Ectodermal cell (in vitro differentiated cells): Measurements from ENCODE around the gene SMOC2.

ENCODE experiments used
- H3K27ac ChIP-seq: 2 replicates; pipeline ENCODE4 v1.7.0; 2013; ENCODE audit warnings: mild to moderate bottlenecking, low read depth, low read length; ENCODE audit not compliant: insufficient read depth, poor library complexity, severe bottlenecking
- H3K27me3 ChIP-seq: 2 replicates; pipeline ENCODE4 v1.7.0; 2013; ENCODE audit warnings: mild to moderate bottlenecking, low read length; ENCODE audit not compliant: insufficient read depth, control insufficient read depth, poor library complexity, severe bottlenecking
- H3K36me3 ChIP-seq: one replicate; pipeline ENCODE4 v1.7.0; 2013; ENCODE audit warnings: low read length; ENCODE audit not compliant: control insufficient read depth, insufficient read depth
- H3K4me1 ChIP-seq: one replicate; pipeline ENCODE4 v1.7.0; 2013; ENCODE audit warnings: low read length; ENCODE audit not compliant: control insufficient read depth, insufficient read depth
- H3K4me3 ChIP-seq: 2 replicates; pipeline ENCODE4 v1.7.0; 2013; ENCODE audit warnings: low read depth, low read length, control low read depth; ENCODE audit not compliant: insufficient read depth
- H3K9me3 ChIP-seq: 2 replicates; pipeline ENCODE4 v1.7.0; 2013; ENCODE audit warnings: mild to moderate bottlenecking, low read length, moderate library complexity; ENCODE audit not compliant: control insufficient read depth
- WGBS, 2 experiments: methylation state at CpG; one replicate each; pipeline ENCODE4 v1.1.7; 2013; ENCODE audit warnings: missing lambda C conversion rate in 2 of 2; 5-methylcytosine and 5-hydroxymethylcytosine counted together

The SMOC2 gene

GRCh38 chr6:168612586-168612985, 171.6 kb downstream of the SMOC2 start:
- Histone ChIP-seq H3K9me3 (no peaks in the 10 kb centered on the region), H3K4me1 (peaks cover 7% of the 10 kb centered on the region), H3K4me3 (no peak overlapping the region), H3K36me3 (no peaks in the 10 kb centered on the region), H3K27me3 (no peaks in the 10 kb centered on the region), H3K27ac (no peak overlapping the region)
- WGBS, 2 experiments = 95 to 97% methylated on average over 13 of the region's 13 CpGs

GRCh38 chr6:168615837-168616236, 174.9 kb downstream of the SMOC2 start:
- H3K27me3 ChIP-seq = no peaks in the 10 kb centered on the region
- H3K27ac ChIP-seq = no peak overlapping the region
- H3K4me3 ChIP-seq = no peak overlapping the region
- H3K36me3 ChIP-seq = no peaks in the 10 kb centered on the region
- no peaks in the 10 kb centered on the region for H3K9me3 ChIP-seq
- 93 to 98% methylated on average over 6 of the region's 6 CpGs for WGBS, 2 experiments
- H3K4me1 ChIP-seq = no peaks in the 10 kb centered on the region

GRCh38 chr6:168616816-168617765, 176.1 kb downstream of the SMOC2 start:
- H3K36me3 ChIP-seq = no peaks in the 10 kb centered on the region
- no peak overlapping the region for H3K4me3 ChIP-seq
- 83 to 84% methylated on average over 21 of the region's 21 CpGs for WGBS, 2 experiments
- H3K27me3 ChIP-seq = no peaks in the 10 kb centered on the region
- H3K27ac ChIP-seq = no peak overlapping the region
- no peaks in the 10 kb centered on the region for H3K4me1 ChIP-seq
- no peaks in the 10 kb centered on the region for H3K9me3 ChIP-seq

GRCh38 chr6:168618546-168619315, 177.7 kb downstream of the SMOC2 start:
- no peaks in the 10 kb centered on the region for H3K9me3 ChIP-seq
- no peaks in the 10 kb centered on the region for H3K36me3 ChIP-seq
- 94 to 96% methylated on average over 21 of the region's 21 CpGs for WGBS, 2 experiments
- no peak overlapping the region for H3K4me3 ChIP-seq
- H3K27me3 ChIP-seq = no peaks in the 10 kb centered on the region
- no peaks in the 10 kb centered on the region for H3K4me1 ChIP-seq
- H3K27ac ChIP-seq = no peak overlapping the region

- H3K4me3 ChIP-seq = no peak overlapping the region
- WGBS, 2 experiments = 87 to 88% methylated on average over 19 of the region's 19 CpGs
Observed at GRCh38 chr6:168619560-168620314, 178.8 kb downstream of the SMOC2 start.

GRCh38 chr6:168620578-168620977, 179.6 kb downstream of the SMOC2 start:
- Histone ChIP-seq H3K27me3 (no peaks in the 10 kb centered on the region), H3K9me3 (no peaks in the 10 kb centered on the region), H3K27ac (no peak overlapping the region), H3K36me3 (no peaks in the 10 kb centered on the region), H3K4me3 (no peak overlapping the region), H3K4me1 (no peaks in the 10 kb centered on the region)
- 77 to 81% methylated on average over 6 of the region's 6 CpGs for WGBS, 2 experiments

More at GRCh38 chr6:168619560-168620314, 178.8 kb downstream of the SMOC2 start:
- Histone ChIP-seq H3K4me1 (no peaks in the 10 kb centered on the region), H3K27me3 (no peaks in the 10 kb centered on the region), H3K9me3 (no peaks in the 10 kb centered on the region), H3K27ac (no peak overlapping the region), H3K36me3 (no peaks in the 10 kb centered on the region)

- Histone ChIP-seq H3K9me3 (no peaks in the 10 kb centered on the region), H3K36me3 (no peaks in the 10 kb centered on the region), H3K27me3 (no peaks in the 10 kb centered on the region), H3K4me1 (no peaks in the 10 kb centered on the region), H3K4me3 (no peak overlapping the region), H3K27ac (no peak overlapping the region)
- WGBS, 2 experiments = 87 to 88% methylated on average over 13 of the region's 13 CpGs
Observed at GRCh38 chr6:168623736-168624135, 182.8 kb downstream of the SMOC2 start.

- H3K27me3 ChIP-seq = no peaks in the 10 kb centered on the region
- no peaks in the 10 kb centered on the region for H3K4me1 ChIP-seq
- H3K27ac ChIP-seq = no peak overlapping the region
- no peaks in the 10 kb centered on the region for H3K36me3 ChIP-seq
- no peaks in the 10 kb centered on the region for H3K9me3 ChIP-seq
- no peak overlapping the region for H3K4me3 ChIP-seq
- whole genome bisulfite sequencing, 2 experiments = 73 to 84% methylated on average over 2 of the region's 2 CpGs
Observed at GRCh38 chr6:168624540-168624939, 183.6 kb downstream of the SMOC2 start.

GRCh38 chr6:168624948-168625347, 184.0 kb downstream of the SMOC2 start:
- no peaks in the 10 kb centered on the region for H3K4me1 ChIP-seq
- H3K36me3 ChIP-seq = no peaks in the 10 kb centered on the region
- H3K27me3 ChIP-seq = no peaks in the 10 kb centered on the region
- no peak overlapping the region for H3K27ac ChIP-seq
- WGBS, 2 experiments = 94 to 95% methylated on average over 15 of the region's 15 CpGs
- no peak overlapping the region for H3K4me3 ChIP-seq
- H3K9me3 ChIP-seq = no peaks in the 10 kb centered on the region
